GM21717 (cell line): ENCODE data around the gene ZBTB7A.

Experiments used
- ATAC-seq: cut with Tn5 transposase; IDR thresholded peaks from one replicate; pipeline ENCODE4 v1.9.1; 2021; ENCODE audit warnings: mild to moderate bottlenecking, moderate library complexity; ENCODE audit not compliant: unreplicated experiment

ZBTB7A gene

DNA sequence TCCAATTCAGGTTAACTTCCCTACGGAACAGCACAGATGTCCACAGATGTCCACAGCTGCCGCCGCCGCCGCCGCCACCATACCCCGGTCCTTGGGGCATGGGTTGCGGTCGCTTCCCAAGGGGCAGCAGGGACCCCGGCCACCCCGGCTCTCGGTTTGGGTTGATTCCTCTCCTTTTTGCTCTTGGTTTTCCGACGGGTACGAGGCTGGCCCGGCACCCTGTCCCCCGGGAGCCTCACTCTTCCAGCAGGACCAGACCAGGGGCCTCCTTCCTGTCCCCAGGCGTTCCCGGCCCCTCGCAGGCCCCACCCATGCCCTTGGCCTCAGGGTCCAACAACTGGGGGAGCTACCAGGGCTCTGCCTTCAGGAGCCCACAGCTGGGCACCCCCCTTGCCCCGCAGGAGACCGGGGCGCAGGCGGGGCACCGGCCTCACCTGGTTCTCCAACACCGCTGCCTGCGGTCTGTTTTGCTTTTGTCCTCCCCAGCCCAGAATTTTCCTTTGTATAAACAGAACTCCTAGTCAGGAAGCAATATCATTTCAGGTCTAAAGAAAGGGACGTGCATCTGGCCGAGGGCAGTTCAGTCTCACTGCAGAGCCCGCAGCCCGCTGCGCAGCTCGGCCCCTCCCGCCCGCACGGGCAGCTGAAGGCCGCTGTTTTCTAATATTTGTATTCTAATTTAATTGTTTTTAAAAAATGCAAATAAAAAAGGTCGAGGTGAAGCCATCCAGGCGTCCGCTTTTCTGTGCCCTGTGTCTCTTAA is 27.9 kb downstream of the ZBTB7A start:
- no peak for ATAC-seq

DNA sequence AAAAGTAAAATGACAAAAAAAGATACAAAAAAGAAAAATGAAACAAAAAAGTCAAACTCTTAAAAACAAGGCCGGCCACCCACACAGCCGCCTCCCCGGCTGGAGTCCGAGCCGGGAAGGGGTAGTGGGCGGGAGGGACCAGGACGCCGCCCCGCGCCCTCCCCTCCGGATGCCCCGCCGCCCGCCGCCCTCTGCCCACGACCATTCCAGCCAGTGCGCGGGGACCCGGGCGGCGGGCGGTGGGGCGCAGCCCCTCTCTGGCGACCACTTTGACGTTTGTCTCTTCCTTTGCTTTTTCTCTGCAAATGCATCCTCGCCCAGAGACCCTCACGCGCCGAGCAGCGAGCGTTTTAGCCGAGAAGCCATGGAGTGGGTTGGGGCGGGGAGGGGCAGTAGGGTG is 28.6 kb downstream of the ZBTB7A start:
- no peak for ATAC-seq

DNA sequence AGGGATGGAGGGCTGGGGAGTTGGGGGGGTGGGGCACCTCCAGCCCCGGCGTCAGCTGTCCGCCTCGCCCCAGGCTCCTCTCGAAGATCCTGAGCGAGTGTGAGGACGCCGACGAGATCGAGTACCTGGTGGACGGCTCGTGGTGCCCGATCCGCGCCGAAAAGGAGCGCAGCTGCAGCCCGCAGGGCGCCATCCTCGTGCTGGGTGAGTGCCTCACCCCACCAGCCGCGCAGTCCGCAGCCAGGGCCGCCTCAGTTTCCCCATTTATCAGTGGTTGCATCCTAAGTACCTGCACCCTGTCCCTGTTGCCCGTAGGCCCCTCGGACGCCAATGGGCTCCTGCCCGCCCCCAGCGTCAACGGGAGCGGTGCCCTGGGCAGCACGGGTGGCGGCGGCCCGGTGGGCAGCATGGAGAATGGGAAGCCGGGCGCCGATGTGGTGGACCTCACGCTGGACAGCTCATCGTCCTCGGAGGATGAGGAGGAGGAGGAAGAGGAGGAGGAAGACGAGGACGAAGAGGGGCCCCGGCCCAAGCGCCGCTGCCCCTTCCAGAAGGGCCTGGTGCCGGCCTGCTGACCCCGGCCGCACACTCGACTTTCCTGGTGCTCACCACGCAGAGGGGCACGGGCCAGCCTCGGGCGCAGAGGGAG is 29.3 kb downstream of the ZBTB7A start:
- no peak for ATAC-seq

GRCh38 chr19:4036576-4037300 is 30.0 kb downstream of the ZBTB7A start:
- ATAC-seq = no peak

DNA sequence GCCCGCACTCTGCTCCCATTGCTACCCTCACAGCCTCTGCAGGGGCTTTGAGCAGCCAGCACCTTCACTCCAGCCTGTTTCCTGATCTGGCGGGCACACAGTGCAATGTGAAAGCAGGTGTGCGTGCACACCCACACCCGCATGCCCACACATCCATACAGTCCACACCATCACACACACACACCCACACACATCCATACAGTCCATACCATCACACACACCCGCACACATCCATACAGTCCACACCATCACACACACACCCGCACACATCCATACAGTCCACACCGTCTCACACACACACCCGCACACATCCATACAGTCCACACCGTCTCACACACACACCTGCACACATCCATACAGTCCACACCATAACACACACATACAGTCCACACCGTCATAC is 31.1 kb downstream of the ZBTB7A start:
- ATAC-seq = no peak

DNA sequence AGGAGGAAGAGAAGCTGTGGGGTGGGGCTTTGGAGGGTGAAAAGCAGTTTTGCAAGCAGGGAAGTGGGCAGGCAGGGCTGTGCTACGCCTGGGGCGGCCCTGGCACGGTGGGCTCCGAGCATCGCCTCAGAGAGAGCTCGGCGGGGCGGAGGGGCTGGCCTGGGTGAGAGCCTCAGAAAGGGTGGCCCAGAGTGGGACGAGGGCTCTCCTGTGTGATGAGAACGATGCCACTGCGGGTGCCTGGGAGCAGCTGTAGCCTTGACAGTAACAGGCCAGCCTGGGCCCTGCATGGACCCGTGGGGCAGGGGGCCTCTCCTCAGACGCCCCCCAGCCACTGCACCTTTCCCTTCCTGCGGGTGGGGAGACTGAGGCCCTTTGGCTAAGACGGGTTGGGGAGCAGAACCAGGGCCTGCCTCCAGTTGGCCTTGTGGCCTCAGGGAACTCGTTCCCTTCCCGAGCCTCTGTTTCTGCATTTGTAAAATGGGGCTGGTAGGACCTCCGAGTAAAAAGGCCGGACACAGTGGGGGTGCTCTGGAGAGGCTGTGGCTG is 31.6 kb downstream of the ZBTB7A start:
- no peak for ATAC-seq

GRCh38 chr19:4034048-4035017 is 32.4 kb downstream of the ZBTB7A start:
- no peak for ATAC-seq

- no peak for ATAC-seq
Measured at GRCh38 chr19:4033028-4033956, 33.4 kb downstream of the ZBTB7A start.

DNA sequence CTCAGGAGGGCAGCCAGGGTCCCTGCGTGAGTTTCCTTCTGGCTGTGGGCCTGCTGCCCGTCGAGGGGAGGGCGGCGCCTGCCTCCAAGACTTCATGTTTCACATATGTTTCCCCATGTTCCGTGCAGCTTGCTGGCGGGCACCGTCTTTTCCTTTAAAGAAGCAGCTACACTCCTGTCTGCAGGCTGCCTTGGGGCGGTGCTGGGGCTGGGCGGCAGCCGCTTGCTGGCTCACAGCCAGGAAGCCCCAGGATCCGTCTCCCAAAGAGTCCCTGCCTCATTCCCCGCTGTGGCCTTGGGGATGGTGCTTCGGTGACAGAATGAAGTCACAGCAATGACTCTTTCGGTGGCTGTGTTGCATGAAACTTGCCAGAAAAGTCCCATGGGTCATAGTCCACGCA is 34.3 kb downstream of the ZBTB7A start:
- no peak for ATAC-seq

DNA sequence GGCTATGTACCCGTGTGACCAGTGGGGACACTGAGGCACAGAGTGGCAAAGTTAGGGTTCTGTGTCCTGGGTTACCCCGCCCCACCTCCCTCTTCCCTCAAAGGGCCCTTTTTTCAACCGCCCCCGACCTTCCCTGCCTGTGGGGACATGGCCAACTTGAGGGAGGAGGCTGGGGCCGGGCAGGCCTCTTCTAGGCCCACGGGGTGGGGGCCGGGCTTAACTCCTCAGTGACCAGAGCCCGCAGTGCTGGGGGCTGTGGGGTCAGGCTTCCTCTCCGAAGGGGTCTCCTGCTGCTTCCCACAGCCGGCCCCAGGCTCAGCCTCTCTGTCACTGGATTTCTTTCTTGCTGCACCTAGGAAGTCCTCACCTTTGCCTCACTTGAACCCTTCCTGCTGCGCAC is 35.3 kb downstream of the ZBTB7A start:
- ATAC-seq = no peak

DNA sequence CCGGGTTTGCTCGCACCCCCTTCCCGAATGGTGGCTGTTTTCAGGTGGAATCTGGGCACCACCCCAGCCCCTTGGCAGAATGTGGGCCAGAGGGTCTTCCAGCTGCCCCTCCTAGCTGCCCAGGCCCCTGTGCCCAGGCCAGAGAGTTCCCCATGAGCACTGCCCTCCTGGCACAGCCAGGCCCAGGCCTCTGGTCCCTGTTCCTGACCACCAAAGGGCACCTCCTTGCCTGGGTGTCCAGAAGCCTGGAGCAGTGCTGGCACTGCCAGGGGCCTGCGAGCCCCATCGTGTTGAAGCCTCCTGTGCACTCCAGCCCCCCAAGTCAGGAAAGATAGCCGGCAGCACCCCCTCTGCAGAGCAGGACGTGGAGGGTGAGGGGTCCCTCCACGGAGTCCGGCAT is 35.7 kb downstream of the ZBTB7A start:
- no peak for ATAC-seq

DNA sequence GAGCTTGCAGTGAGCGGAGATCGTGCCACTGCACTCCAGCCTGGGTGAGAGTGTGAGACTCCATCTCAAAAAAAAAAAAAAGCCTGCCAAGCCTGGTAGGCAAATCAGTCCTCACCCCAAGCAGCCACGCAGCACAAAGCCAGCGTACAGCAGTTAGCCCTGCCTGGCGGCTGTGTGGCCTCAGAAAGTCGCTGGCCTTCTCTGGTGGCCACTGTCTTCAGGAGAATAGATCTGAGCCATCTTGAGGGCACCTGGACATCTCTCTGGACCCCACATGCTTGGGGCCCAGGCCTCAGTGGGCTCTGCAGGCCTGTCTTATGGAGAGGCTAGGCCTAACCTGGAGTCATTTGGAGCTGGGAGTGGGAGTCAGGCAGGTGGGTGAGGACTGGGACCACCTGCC is 36.1 kb downstream of the ZBTB7A start:
- ATAC-seq = no peak

DNA sequence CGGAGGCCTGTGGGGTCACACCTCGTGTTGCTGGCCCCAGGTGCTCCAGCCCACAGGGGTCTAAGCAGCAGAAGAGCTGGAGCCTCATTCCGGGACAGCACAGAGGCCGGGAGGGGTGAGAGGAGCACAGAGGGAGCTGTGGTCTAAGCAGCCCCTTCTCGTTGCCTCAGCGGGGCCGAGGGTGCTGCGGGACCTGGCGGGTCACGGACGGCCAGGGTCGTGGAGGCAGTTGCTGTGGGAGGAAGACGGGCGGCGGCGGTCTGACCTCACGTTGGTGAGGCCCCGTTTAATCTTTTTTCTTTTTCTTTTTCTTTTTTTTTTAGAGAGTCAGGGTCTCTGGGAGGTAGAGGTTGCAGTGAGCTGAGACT is 37.5 kb downstream of the ZBTB7A start:
- ATAC-seq = no peak

DNA sequence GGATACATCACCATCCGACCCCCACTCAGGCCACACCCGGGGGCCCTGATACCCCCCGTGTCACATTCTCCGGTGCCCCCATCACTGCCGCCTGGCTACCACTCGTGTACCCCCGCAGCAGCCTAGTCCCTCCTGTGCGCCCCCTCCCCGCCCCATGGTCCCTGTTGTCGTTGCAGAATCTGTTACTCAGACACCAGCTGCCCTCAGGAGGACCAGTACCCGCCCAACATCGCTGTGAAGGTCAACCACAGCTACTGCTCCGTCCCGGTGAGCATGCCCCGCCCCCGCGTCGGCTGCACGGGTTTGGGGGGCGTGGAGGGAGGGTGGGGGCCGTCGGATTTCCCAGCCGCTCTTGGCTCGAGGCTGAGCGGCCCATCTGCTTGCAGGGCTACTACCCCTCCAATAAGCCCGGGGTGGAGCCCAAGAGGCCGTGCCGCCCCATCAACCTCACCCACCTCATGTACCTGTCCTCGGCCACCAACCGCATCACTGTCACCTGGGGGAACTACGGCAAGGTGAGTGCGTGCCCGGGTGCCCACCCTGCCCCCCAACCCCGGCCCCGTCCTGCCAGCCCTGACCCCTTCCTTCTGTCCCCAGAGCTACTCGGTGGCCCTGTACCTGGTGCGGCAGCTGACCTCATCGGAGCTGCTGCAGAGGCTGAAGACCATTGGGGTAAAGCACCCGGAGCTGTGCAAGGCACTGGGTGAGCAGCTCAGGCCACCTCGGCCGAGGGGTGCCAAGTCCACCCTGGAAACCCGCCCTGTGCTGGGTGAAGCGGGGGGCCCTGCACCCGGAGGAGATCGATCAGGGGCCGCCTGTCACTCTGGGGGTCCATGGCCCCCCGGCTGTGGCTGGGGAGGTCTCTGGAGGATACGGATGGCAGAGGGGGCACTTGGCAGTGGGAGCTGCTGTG is 38.1 kb downstream of the ZBTB7A start:
- no peak for ATAC-seq

DNA sequence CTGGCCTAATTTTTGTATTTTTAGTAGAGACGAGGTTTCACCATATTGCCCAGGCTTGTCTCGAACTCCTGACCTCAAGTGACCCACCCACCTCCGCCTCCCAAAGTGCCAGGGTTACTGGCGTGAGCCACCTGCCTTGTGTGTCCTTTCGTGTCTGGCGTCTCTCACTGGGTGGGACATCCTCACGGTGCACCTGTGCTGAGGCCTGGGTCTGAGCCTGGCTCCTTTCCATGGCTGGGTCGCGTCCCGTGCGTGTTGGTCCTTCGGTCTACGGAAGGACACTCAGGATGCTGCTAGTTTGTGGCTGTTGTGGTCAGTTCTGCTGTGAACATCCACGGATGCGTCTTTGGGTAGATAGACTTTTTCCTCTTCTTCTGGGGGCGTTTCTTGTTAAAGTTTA is 39.6 kb downstream of the ZBTB7A start:
- no peak for ATAC-seq

- no peak for ATAC-seq
Measured at GRCh38 chr19:4025317-4025716, 41.4 kb downstream of the ZBTB7A start.

DNA sequence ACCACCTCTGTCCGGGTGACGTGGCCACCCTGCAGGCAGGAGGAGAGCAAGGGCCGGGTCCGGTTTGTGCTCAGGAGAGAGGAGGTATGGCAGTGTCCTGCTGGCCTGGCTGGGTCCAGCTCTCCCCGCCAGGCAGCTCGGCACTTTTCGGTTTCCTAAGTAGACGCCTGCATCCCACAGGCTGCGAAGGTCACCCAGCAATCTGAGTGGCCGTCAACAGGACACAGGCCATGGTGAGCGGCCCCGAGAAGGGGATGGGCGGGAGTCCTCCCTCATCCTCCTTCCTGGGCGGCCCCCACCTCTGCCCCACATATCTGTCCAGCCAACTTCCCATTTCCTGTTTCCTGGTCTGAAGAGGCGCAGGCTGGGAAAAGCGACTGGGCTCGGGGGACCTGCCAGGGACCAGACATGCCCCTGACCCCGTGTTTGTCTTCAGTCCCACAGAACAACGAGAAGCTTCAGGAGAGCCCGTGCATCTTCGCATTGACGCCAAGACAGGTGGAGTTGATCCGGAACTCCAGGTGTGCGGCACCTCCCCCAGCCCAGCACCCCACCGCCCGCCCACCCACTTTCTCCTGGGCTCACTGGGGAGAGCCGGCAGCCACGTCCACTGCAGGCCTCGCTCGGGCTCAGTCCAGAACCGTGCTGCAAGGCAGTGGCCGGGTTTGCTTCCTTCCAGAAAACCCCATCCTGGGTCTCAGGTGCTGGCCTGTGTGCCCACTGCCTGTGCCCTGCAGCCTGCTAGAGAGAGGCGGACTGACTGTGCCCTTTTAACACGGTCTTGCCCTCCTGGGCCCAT is 42.9 kb downstream of the ZBTB7A start:
- no peak for ATAC-seq

GRCh38 chr19:4019578-4019977 is 47.1 kb downstream of the ZBTB7A start:
- ATAC-seq = no peak
